Measurements from ENCODE around the gene STEAP1.
"Not testable (repeated sequence)": the region's sequence is repeated elsewhere in the genome, so short reads cannot be mapped to it uniquely, and the experiment has no call there.

STEAP1 gene

GRCh38 chr7:90173127-90173844 lies 19.0 kb downstream of the STEAP1 start:
- no peak for DNase-seq (ENCODE audit: low spot score)

- DNase-seq (ENCODE audit: low spot score): no peak
Observed at GRCh38 chr7:90175667-90176066, 21.4 kb downstream of the STEAP1 start.

- no peak for DNase-seq (ENCODE audit: low spot score)
Observed at GRCh38 chr7:90176195-90176594, 21.9 kb downstream of the STEAP1 start.

GRCh38 chr7:90178166-90178565 lies 23.9 kb downstream of the STEAP1 start:
- no peak for DNase-seq (ENCODE audit: low spot score)

- no peak for DNase-seq (ENCODE audit: low spot score)
Observed at GRCh38 chr7:90178679-90179278, 24.5 kb downstream of the STEAP1 start.

GRCh38 chr7:90180011-90180585 lies 25.8 kb downstream of the STEAP1 start:
- DNase-seq (ENCODE audit: low spot score): no peak

- no peak for DNase-seq (ENCODE audit: low spot score)
Observed at GRCh38 chr7:90180649-90181048, 26.4 kb downstream of the STEAP1 start.

GRCh38 chr7:90181485-90181884 lies 27.2 kb downstream of the STEAP1 start:
- DNase-seq (ENCODE audit: low spot score): no peak

- not testable (repeated sequence) for DNase-seq (ENCODE audit: low spot score)
Observed at GRCh38 chr7:90186290-90186689, 32.0 kb downstream of the STEAP1 start.

GRCh38 chr7:90187507-90188050 lies 33.3 kb downstream of the STEAP1 start:
- DNase-seq (ENCODE audit: low spot score): no peak

GRCh38 chr7:90188281-90188680 lies 34.0 kb downstream of the STEAP1 start:
- DNase-seq (ENCODE audit: low spot score): no peak

GRCh38 chr7:90190995-90191394 lies 36.7 kb downstream of the STEAP1 start:
- no peak for DNase-seq (ENCODE audit: low spot score)

GRCh38 chr7:90191648-90192047 lies 37.4 kb downstream of the STEAP1 start:
- DNase-seq (ENCODE audit: low spot score): no peak

- no peak for DNase-seq (ENCODE audit: low spot score)
Observed at GRCh38 chr7:90192876-90193750, 38.8 kb downstream of the STEAP1 start.

GRCh38 chr7:90194911-90195809 lies 40.9 kb downstream of the STEAP1 start:
- DNase-seq (ENCODE audit: low spot score): no peak

GRCh38 chr7:90201500-90202195 lies 47.4 kb downstream of the STEAP1 start:
- no peak for DNase-seq (ENCODE audit: low spot score)

- no peak for DNase-seq (ENCODE audit: low spot score)
Observed at GRCh38 chr7:90207956-90208355, 53.7 kb downstream of the STEAP1 start.

GRCh38 chr7:90209776-90210175 lies 55.5 kb downstream of the STEAP1 start:
- no peak for DNase-seq (ENCODE audit: low spot score)

GRCh38 chr7:90210475-90210874 lies 56.2 kb downstream of the STEAP1 start:
- DNase-seq (ENCODE audit: low spot score): no peak

- no peak for DNase-seq (ENCODE audit: low spot score)
Observed at GRCh38 chr7:90210981-90211380, 56.7 kb downstream of the STEAP1 start.

All from COLO829 (cell line).